ENCODE results near the gene SPTLC1.

DNA sequence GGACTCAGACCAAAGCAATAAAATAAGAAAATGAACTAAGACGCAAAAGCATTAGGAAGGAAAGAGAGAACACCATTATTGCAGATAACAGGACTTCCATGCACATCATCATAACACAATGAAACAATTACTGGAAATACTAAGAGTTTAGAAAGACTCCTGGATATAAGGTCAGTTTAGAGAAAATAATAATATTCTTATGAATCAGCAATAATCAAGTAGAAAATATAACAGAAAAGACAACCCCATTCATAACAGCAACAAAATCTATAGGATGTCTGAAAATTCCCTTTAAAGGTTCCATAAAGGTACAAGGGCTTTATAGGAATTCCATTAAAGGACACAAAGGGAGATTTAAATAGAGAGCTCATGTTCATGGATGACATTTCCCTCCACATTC is 73.0 kb downstream of the SPTLC1 start:
- TF ChIP-seq CTCF (IDR thresholded peaks at IDR 0.05): no peak
- no peak for TF ChIP-seq POLR2A (IDR thresholded peaks at IDR 0.05)
